ENCODE measurements around the gene SLC44A2. TPM values are rescaled to one million over a fixed set of nuclear protein-coding genes. Genes with fewer than 3 reads are reported as not detected.

Gene SLC44A2
- total RNA-seq = 10 to 100 TPM; 59.7 to 82.8 (median 69.8) TPM

DNA sequence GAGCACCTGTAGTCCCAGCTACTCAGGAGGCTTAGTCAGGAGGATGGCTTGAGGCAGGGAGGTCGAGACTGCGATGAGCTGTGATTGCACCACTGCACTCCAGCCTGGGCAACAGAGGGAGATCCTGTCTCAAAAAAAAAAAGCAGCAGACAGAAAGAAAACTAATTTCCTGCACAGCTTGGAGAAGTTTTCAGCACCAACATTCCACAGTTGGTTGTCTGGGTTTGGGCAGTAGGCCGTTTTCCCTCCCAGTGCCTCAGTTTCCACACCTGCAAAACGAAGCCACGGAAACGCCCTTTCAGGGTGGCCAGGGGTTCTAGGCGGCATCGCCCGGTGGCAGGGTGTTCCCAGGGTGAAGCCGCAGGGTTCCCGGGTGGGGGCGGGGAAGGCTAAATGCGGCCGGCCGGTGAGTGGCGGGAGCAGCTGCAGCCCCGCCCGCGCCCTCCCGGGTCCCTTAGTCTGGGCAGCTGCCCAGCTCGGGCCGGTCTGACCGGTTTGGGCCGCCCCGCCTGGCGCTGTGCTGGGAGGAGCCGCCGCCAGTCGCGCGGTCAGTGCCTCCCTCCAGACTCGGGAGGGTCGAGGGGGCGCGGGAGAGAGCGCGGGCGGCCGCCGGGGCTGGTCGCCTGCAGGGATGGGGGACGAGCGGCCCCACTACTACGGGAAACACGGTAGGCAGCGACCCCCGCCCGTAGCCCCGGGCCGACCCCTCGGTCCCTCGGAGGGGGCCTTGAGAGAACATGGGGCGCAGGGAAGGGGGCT, at the start of gene SLC44A2:
Gene SLC44A2, plus strand, starts transcription at position 551 of the 759 bp plus-strand sequence. Its CDS starts 81 bp downstream, at position 632.
- Histone ChIP-seq H3K4me3 (peak within 1 kb of the TSS; percentile 68 to 89 (median 84)), H3K27ac (peak within 1 kb of the TSS; percentile 89 to 97 (median 94)), H3K9me3 (no peaks in the 10 kb centered on the region), H3K4me1 (peaks cover 11 to 63% (median 30%) of the 10 kb centered on the region in 3 donors), H3K36me3 (peaks cover 4 to 32% (median 4%) of the 10 kb centered on the region in 3 donors), H3K27me3 (no peaks in the 10 kb centered on the region)
- TF ChIP-seq, protein P1, sequence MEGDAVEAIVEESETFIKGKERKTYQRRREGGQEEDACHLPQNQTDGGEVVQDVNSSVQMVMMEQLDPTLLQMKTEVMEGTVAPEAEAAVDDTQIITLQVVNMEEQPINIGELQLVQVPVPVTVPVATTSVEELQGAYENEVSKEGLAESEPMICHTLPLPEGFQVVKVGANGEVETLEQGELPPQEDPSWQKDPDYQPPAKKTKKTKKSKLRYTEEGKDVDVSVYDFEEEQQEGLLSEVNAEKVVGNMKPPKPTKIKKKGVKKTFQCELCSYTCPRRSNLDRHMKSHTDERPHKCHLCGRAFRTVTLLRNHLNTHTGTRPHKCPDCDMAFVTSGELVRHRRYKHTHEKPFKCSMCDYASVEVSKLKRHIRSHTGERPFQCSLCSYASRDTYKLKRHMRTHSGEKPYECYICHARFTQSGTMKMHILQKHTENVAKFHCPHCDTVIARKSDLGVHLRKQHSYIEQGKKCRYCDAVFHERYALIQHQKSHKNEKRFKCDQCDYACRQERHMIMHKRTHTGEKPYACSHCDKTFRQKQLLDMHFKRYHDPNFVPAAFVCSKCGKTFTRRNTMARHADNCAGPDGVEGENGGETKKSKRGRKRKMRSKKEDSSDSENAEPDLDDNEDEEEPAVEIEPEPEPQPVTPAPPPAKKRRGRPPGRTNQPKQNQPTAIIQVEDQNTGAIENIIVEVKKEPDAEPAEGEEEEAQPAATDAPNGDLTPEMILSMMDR (IDR thresholded peaks at IDR 0.05) = peak in 2 of 6 experiments; percentile 8 to 11
- peak in 2 of 4 donors; percentile 7 to 67 for TF ChIP-seq POLR2A (IDR thresholded peaks at IDR 0.05)
- no peak for DNase-seq
- 0 to 19% methylated on average over 1 to 2 of the region's 53 CpGs for WGBS, 2 donors
- intact Hi-C loops (cut with DNase I) = no loop called here

GRCh38 chr19:10577951-10578350, 47.4 kb upstream of the SLC44A2 start:
- Histone ChIP-seq H3K27me3 (no peaks in the 10 kb centered on the region), H3K36me3 (peaks cover 0 to 82% (median 5%) of the 10 kb centered on the region in 3 donors)

GRCh38 chr19:10580979-10581631, 44.2 kb upstream of the SLC44A2 start:
- H3K4me1 ChIP-seq = peaks cover 0 to 17% (median 0%) of the 10 kb centered on the region in 3 donors
- H3K27ac ChIP-seq = no peak overlapping the region
- peaks cover 0 to 77% (median 5%) of the 10 kb centered on the region in 3 donors for H3K36me3 ChIP-seq
- TF ChIP-seq, protein P1 (IDR thresholded peaks at IDR 0.05) = peak; percentile 96 to 99 (median 98)
- TF ChIP-seq POLR2A (IDR thresholded peaks at IDR 0.05) = no peak
- peak; percentile 36 for DNase-seq
- peak overlapping the region in 1 of 4 donors; percentile 1 for H3K4me3 ChIP-seq
- WGBS, 2 donors = 0 to 3% methylated on average over 4 to 14 of the region's 31 CpGs
- H3K9me3 ChIP-seq = no peaks in the 10 kb centered on the region
- H3K27me3 ChIP-seq = no peaks in the 10 kb centered on the region
- intact Hi-C loops (cut with DNase I) = loop anchor here (2.0 kb wide), 1 partner anchor 64 kb away; no protein-coding TSS in a partner anchor

More at GRCh38 chr19:10577951-10578350, 47.4 kb upstream of the SLC44A2 start:
- WGBS, 2 donors = 82 to 94% methylated on average over 3 to 4 of the region's 6 CpGs
- H3K27ac ChIP-seq = no peak overlapping the region
- no peak for DNase-seq
- no peak overlapping the region for H3K4me3 ChIP-seq
- TF ChIP-seq, protein P1 (IDR thresholded peaks at IDR 0.05) = no peak
- no peak for TF ChIP-seq POLR2A (IDR thresholded peaks at IDR 0.05)
- H3K9me3 ChIP-seq = no peaks in the 10 kb centered on the region
- intact Hi-C loops (cut with DNase I) = loop anchor here (10.0 kb wide), 2 partner anchors 117 to 173 kb away; partner anchors contain the start of gene CDC37
- H3K4me1 ChIP-seq = peaks cover 0 to 9% (median 0%) of the 10 kb centered on the region in 3 donors

DNA sequence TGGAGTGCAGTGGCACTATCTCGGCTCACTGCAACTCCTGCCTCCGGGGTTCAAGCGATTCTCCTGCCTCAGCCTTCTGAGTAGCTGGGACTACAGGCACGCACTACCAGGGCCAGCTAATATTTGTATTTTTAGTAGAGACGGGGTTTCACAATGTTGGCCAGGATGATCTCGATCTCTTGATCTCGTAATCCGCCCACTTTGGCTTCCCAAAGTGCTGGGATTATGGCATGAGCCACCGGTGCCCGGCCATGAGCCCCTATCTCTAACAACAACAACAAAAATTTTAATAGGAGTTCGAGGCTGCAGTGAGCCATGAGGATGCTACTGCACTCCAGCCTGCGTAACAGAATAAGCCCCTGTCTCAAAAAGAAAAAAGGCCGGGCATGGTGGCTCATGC, 43.3 kb upstream of the SLC44A2 start:
- H3K4me1 ChIP-seq = peaks cover 0 to 24% (median 0%) of the 10 kb centered on the region in 3 donors
- no peak overlapping the region for H3K4me3 ChIP-seq
- no peaks in the 10 kb centered on the region for H3K9me3 ChIP-seq
- H3K27me3 ChIP-seq = peaks cover 0 to 7% (median 0%) of the 10 kb centered on the region in 4 donors
- TF ChIP-seq, protein P1 (IDR thresholded peaks at IDR 0.05) = no peak
- TF ChIP-seq POLR2A (IDR thresholded peaks at IDR 0.05) = no peak
- peaks cover 0 to 67% (median 5%) of the 10 kb centered on the region in 3 donors for H3K36me3 ChIP-seq
- WGBS, 2 donors = 82 to 87% methylated on average over 12 to 13 of the region's 13 CpGs
- no peak overlapping the region for H3K27ac ChIP-seq
- DNase-seq = no peak
- intact Hi-C loops (cut with DNase I) = no loop called here
